GM19099 (cell line): ENCODE data around the gene DKC1.

Experiments used
- POLR2A ChIP-seq: IDR thresholded peaks from 3 replicates; pipeline ENCODE4 v1.6.1; 2011; ENCODE audit warnings: low read depth; ENCODE audit not compliant: insufficient read length; ENCODE audit errors: extremely low read depth

DKC1 gene

GRCh38 chrX:154799556-154800348, 37.1 kb downstream of the DKC1 start:
- TF ChIP-seq POLR2A: no peak

- no peak for TF ChIP-seq POLR2A
These were observed 38.0 kb downstream of the DKC1 start for GRCh38 chrX:154800478-154801210.

- TF ChIP-seq POLR2A: no peak
These were observed 40.3 kb downstream of the DKC1 start for GRCh38 chrX:154802947-154803346.

GRCh38 chrX:154804261-154804956, 41.7 kb downstream of the DKC1 start:
- no peak for TF ChIP-seq POLR2A

GRCh38 chrX:154804957-154805695, 42.5 kb downstream of the DKC1 start, which contains the start of gene MPP1:
Gene MPP1 (minus strand): TSS chrX:154805485. CDS start chrX:154805373, 112 bp downstream.
- TF ChIP-seq POLR2A: peak; percentile 57

- TF ChIP-seq POLR2A: no peak
These were observed 43.0 kb downstream of the DKC1 start for GRCh38 chrX:154805696-154806091.

GRCh38 chrX:154806837-154807501, 44.3 kb downstream of the DKC1 start:
- TF ChIP-seq POLR2A: no peak

- no peak for TF ChIP-seq POLR2A
These were observed 47.4 kb downstream of the DKC1 start for GRCh38 chrX:154809939-154810665.

GRCh38 chrX:154812341-154813101, 49.9 kb downstream of the DKC1 start:
- TF ChIP-seq POLR2A: no peak

GRCh38 chrX:154813801-154814200, 51.1 kb downstream of the DKC1 start:
- TF ChIP-seq POLR2A: no peak

- TF ChIP-seq POLR2A: no peak
These were observed 52.7 kb downstream of the DKC1 start for GRCh38 chrX:154815274-154815818.

- TF ChIP-seq POLR2A: no peak
These were observed 56.5 kb downstream of the DKC1 start for GRCh38 chrX:154818916-154819770.

- no peak for TF ChIP-seq POLR2A
These were observed 57.2 kb downstream of the DKC1 start for GRCh38 chrX:154819771-154820341.
